AG10803 (cell line): ENCODE measurements around the gene TP53INP2.

Experiments
- DNase-seq: peaks from one replicate; pipeline ENCODE4 v3.0.0; 2010; ENCODE audit warnings: low read depth
- H3K4me3 ChIP-seq: 2 replicates; pipeline ENCODE4 v1.5.1; 2011; ENCODE audit warnings: mild to moderate bottlenecking, low read length, control low read depth
- TF ChIP-seq, protein P1 (sequence below): conservative IDR thresholded peaks from 2 replicates; pipeline ENCODE4 v1.5.1; 2011; ENCODE audit warnings: mild to moderate bottlenecking, low read length, control low read depth, inconsistent platforms

The TP53INP2 gene

DNA sequence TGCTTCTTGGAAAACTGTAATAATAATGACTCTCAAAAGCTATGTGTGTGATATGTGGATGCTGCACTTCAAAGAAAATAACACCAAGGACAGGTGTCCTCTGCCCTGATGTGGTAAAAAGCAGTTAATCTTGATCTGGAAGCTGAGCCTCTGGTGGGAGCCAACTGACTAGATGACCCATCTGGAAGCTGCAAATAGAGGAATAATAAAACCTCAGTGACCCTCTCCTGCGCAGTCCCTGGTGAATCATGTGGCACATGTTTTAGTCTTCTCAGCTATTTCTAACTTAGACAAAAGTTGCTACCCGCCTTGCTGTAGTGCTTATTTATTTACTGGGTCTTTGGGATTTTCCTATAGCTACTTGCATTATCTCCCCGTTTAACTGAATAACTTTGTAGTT, 47.3 kb downstream of the TP53INP2 start:
- no peak overlapping the region for H3K4me3 ChIP-seq
- DNase-seq: no peak
- TF ChIP-seq, protein P1, sequence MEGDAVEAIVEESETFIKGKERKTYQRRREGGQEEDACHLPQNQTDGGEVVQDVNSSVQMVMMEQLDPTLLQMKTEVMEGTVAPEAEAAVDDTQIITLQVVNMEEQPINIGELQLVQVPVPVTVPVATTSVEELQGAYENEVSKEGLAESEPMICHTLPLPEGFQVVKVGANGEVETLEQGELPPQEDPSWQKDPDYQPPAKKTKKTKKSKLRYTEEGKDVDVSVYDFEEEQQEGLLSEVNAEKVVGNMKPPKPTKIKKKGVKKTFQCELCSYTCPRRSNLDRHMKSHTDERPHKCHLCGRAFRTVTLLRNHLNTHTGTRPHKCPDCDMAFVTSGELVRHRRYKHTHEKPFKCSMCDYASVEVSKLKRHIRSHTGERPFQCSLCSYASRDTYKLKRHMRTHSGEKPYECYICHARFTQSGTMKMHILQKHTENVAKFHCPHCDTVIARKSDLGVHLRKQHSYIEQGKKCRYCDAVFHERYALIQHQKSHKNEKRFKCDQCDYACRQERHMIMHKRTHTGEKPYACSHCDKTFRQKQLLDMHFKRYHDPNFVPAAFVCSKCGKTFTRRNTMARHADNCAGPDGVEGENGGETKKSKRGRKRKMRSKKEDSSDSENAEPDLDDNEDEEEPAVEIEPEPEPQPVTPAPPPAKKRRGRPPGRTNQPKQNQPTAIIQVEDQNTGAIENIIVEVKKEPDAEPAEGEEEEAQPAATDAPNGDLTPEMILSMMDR: no peak

DNA sequence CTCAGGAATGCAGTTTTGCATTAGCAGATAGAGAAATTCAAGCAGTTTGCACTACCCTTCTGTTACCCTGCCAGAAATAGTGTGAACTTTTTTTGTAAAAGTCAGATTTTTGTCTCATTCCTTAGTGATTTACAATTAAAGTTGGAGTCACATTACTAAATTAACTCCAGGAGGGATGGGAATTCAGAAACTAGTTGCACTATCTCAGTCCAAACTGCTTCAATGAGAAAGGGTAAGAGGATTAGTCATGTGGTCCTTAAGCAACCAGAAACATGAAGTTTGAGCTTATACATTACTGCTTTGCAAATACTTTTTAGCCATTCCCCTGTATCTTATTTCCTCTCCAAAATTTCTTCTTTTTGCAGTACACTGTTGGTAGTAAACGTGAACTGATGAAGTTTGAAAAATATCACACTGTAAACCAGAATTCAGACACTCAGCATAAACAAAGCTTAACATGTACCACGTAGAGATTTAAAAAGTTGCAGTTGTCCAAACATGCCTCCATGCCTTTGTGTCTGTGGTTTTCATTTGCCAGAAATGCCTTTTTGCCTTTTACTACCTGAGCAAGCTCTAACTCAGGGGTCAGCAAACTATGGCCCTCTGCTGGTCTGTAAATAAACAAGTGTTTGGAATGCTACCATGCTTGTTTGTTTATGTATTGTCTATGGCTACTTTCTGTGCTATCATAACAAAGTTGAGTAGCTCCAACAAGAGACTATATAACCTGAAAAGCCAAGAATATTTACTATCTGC, 49.7 kb downstream of the TP53INP2 start:
- peak; percentile 68 for DNase-seq
- H3K4me3 ChIP-seq: no peak overlapping the region
- TF ChIP-seq, protein P1: peak; percentile 17; the same call in 1 of the 2 replicates

DNA sequence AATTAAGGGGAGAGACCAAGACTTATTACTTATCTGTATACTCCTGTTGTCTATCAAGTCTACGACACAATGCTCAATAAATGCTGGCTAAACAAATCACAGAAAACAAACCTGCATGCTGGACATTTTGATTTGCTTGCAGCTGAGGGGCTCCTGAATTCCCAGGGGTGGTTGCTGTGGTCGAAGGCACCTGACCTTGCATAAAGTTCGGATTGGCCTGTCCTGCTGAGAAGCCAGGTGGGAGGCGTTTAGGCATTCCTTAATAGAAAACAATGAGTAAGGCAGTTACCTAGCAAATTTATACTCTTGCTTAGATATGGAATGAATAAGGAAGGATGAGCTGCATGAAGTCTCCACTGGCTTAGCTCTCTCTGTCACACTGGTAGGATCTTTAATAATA, 50.5 kb downstream of the TP53INP2 start:
- no peak for DNase-seq

DNA sequence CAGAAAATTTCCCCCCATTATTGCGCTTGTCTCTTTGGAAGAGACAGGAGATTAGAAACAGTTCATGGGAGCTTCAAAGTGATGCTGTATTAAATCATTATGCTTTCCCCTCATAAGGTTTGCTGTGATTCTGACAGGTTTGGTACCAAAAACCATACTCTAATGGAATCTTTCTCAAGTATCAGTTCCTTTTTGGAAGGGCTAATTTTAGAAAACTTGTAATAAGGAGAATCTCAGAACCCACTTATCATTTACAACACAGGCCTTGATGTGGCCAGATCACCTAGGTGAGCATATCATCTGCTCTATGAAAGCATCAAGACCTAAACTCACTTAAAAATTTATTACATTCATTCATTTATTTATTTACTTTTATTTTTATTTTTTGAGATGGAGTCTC, 51.2 kb downstream of the TP53INP2 start:
- DNase-seq: no peak
- H3K4me3 ChIP-seq: no peak overlapping the region
- TF ChIP-seq, protein P1: no peak

More for the DNA sequence above, 50.5 kb downstream of the TP53INP2 start:
- H3K4me3 ChIP-seq: no peak overlapping the region
- TF ChIP-seq, protein P1: no peak

DNA sequence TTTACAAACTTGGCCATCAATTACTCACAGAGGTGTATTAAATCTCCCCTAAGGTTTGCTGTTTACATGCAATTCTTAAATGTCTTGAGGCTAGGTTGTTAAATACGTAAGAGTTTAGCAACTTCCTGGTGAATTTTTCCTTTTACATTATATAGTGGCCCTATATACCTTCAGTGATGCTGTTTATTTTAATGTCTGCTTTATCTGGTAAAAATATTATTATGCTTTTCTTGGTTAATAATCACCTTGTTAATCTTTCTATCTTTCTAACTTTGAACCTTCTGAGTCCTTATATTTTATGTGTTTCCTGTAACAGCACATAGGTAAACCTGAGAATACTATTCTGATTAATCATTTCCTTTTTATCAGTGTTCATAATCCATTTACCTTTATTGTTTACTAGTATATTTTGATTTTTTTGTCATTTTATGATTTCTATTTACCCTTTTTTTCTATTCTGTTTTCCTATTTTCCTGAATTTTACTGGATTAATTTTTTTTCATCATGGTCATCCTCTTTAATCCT, 57.9 kb downstream of the TP53INP2 start:
- TF ChIP-seq, protein P1: no peak

More for the DNA sequence above, 57.9 kb downstream of the TP53INP2 start:
- DNase-seq: no peak
- no peak overlapping the region for H3K4me3 ChIP-seq
